Measurements from ENCODE around the gene MAP3K8.

GRCh38 chr10:30417301-30417700, 16.7 kb upstream of the MAP3K8 start:
- TF ChIP-seq EZH2phosphoT487 (IDR thresholded peaks at IDR 0.05; ENCODE audit: insufficient read depth, low read depth) = no peak
- no peak for TF ChIP-seq EZH2 (IDR thresholded peaks at IDR 0.05; ENCODE audit: insufficient read depth, poor library complexity, severe bottlenecking)
